Stimulated activated CD8-positive, alpha-beta memory T cell treated with anti-CD3 and anti-CD28 coated beads, Interleukin-15, amount 100 ng/mL, for 1 hour (primary cell): ENCODE data around the gene MYCL.
A peak's percentile ranks its signal among the peaks of the same experiment; 100 is the strongest.

Source experiments
- DNase-seq: peaks from one replicate; pipeline ENCODE4 v3.0.0-alpha.2; 2020; ENCODE audit warnings: low read depth

The MYCL gene, protein sequence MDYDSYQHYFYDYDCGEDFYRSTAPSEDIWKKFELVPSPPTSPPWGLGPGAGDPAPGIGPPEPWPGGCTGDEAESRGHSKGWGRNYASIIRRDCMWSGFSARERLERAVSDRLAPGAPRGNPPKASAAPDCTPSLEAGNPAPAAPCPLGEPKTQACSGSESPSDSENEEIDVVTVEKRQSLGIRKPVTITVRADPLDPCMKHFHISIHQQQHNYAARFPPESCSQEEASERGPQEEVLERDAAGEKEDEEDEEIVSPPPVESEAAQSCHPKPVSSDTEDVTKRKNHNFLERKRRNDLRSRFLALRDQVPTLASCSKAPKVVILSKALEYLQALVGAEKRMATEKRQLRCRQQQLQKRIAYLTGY

DNA sequence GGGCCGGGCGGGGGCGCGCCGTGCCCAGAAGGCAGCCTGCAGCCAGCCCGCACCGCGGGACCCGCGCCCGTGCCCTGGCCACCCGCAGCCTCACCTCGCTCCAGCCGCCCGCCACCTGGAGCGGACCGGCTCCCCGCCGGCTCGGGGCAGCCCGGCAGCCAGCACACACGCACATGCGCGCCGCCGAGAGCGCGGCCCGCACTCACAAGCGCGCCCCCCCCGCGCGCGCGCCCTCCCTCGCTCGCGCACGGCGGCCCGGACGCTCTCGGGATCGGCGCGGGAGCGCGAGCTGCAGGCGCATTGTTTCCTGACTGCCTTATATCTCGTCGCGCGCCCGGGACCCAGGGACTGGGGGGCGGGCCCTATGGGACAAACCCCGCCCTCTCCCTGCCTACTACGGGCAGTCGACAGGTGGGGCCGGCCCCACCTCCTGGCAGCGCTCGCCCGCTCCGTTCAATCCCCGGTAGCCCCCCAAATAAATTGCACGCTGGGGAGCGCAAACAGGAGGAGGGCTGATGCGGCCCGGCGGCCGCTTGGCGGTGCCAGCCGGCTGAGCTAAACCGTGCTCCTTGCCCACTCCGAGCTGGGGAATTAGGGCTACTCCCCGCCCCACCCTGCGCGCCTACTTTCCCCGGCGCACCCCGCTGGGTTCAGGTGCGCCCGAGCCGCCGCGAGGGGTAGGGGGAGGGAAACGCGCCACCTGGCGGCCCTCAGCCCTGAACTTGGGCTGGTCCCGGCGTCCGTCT, at the start of gene MYCL:
TSS of gene MYCL (minus strand) at position 204 of the 746 bp plus-strand sequence. CDS start 483 bp downstream, outside the sequence.
- peak; percentile 32 for DNase-seq

DNA sequence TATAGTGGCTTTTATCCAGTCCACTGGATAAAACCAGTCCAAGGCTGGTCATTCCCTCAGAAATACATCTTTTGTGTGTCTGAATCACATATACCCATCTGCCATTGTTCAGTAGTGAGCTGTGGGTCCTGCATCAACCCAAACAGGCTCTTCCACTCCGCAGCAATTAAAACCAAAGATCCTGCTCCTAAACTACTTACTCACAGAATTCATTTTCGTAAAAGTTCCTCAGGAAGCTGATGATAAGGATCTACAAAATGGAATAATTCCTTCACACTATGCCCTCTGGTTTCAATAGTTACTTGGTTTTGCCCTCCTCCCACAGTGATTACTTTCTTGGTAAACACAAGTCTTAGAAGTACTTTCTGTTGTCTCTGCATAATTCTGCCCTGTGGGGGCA, 48.2 kb upstream of the MYCL start:
- DNase-seq: no peak

DNA sequence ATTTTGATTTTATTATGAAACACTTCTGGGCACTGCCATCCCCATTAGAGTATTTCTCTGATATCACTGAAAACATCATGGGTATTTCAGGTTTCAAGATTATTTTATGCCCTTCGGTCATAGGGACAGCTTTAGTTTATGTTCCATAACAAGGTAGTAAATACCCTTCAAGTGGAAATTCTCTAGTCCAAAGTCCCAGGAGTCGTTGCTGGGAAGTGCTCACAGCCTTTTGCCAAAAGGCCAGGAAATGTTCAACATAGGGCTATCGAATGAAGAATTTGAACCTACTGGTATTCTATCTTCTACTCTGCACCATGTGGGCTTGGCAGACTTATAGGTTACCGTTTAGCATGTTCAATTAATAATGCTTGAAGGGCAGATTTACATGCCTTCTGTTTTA, 45.5 kb upstream of the MYCL start:
- DNase-seq: no peak

DNA sequence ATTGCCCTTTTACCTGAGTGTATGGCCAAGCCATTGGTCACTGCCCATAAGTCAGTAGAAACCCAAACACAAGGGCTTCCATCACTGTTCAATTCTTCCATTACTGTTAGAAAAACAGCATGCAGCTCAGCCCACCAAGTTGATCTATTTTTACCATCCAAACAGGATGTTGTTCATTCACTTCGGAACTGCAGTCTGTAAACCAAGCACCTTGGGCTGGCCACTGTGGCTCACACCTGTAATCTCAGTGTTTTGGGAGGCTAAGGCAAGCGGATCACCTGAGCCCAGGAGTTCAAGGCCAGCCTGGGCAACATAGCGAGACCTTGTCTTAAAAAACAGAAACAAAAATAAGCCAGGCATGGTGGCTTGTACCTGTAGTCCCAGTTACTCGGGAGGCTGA, 44.5 kb upstream of the MYCL start:
- DNase-seq: no peak

DNA sequence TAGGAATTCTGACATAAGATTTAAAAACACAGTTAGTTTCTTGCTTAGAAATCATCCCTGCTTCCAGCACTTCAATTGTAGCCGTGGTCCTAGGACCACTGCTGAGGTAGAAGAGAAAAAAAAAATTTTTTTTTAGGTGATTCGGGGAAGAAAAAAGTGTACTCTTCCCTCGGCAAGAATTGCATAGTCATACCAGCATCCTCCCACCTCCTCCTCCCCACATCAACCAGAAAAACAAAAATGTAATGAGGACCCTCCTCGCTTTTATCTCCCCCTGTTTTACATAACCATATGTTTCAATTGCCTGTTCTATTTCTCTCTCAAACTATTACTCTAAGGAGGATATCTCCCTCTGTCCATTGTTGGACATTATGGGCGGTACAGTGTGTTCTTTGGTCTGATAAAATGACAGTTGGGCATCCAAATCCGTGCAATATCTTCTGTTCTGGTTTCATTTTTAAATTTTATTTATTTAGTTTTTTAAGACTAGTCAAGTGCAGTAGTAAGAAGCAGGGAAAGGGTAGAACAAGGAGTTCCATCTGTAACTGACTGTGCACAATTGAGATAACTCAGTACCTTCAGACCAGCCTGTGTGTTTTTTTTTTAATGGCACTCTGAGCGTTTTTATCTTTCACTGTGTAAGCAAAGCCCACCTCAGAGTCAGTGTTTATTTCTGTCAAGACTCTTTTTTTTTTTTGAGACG, 42.8 kb upstream of the MYCL start:
- DNase-seq: no peak

DNA sequence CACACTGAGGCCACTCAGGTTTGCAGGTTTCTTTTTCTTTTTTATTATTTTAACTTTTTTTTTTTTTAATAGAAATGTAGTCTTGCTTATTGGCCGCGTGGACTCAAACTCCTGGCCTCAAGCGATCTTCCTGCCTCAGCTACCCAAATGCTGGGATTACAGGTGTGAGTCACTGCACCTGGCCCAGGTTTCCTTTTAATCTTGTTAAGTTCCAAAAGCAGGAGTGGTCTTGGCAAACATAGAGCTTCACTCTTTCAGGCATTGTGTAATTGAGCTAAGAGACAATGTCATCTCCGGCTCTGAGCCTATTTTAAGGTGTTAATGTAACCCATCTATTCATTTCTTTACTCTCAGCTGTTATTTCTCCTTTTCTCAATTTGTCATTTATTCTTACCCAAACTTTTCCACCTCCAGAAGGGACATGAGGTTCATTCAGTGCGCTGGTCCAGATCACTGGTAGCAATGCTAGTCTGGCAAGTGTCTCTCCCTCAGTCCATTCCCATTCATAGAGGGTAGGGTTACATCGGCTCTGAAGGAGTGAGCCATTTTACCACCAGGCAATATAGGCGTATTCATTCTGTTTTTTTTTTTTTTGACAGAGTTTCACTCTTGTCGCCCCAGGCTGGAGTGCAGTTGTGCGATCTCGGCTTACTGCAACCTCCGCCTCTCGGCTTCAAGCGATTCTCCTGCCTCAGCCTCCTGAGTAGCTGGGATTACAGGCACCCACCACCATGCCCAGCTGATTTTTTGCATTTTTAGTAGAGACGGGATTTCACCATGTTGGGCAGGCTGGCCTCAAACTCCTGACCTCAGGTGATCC, 42.0 kb upstream of the MYCL start:
- DNase-seq: no peak

DNA sequence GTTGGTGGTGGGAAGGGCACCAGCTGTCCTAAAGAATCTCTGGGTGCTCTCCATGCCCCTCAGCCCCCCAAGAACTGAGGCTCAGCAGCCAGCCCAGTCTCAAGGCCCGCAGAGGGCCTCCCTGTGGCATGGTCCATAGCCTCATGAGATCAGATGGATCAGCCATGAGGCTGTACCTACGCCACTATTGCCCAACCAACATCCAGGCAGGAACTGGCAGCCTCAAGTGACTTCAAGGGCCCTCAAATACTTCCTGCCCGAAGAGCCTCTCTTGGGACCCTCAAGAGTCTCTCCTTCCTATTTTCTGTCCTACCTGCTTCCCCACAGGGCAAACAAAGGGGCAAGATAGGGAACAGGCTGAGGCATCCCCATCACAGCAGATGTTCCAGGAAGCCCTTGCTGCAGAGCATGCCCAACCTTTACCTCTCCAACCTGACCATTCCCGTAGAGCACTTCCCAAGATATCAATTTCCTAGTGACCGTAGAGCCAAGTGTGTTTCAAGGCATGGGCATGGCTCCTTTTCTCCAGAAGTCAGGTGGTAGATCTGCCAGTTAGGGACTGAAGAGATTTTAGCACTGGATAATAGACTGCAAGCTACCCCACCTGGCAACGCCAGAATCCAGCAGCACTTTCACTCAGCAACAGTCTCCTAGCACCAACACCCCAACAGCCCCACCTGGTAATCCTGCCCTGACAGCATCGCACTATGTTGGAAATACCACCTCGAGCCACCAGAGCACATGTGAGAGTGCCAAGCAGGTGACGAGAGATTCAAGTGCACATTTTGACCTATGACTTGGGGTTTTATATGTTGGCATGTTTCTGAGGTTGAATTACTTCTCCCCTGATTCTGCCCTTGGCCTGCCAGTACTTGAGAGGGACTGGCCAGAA, 39.5 kb upstream of the MYCL start:
- DNase-seq: no peak

DNA sequence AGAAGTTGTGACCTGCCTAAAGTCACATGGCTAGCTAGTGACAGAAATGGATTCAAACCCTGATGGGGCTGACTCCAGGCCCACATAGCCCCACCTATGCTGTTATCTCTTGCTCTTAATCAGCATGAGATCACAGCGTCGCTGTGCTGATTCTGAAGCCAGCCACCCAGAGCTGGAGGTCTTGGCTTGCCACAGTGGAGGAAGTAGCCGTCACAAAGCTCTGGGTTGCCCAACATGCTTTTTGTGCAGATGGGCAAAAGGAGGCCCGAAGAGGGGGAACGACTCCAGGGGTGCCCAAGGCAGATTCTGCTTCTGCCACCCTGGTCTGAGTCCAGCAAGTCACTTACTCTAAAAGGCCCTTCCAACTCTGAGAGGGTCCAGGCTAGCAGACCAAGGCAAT, 38.5 kb upstream of the MYCL start:
- DNase-seq: no peak

DNA sequence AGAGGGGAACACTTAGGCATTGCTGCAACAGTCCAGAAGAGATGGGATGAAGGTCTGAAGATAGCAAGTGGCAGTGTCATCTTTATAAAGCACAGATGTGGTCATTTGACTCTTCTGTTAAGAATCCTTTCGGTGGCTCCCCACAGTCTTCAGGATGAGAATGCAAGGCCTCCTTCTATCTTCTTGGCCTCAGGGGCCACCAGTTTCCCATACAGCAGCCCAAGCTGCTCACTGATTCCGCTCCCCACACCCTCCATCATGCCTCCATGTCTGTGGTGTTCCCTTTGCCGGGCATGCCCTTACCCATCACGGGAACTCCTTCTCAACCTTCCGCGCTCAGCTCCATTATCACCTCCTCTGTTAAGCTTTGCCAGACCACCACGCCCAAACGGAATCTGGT, 37.1 kb upstream of the MYCL start:
- no peak for DNase-seq

DNA sequence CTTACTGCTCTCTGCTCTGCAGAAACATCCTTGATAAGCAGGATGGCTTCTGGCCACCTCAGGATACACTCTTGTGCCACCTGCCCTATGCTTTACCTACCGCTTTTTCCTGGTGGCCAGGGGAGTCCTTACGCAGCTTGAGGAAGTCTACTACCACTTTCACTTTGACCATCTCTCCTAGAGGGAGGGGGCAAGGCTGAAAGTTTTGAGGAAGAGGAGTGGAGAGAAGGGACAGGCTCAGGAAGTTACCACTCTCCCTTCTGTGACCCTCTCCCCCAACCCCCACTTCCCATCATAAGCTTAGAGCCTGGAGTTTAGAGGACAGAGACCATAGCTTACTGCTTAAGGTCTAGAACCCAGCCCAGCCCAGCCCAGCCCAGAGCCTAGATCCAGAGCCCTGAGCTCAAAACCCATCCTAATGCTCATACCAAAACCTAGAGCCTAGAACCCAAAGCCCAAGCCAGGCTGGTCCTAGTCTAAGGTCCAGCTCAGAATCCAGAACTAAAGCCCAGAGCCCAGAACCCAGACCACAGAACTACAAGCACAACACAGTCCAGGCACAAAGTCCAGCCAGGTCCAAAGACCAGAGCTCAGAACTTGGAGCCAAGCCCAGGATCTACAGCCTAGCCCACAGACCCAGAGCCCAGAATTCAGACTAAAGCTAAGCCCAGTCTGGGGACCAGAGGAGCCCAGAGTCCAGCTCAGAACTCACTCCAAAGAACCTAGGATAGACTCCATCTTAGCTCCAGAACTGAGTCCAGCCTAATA, 35.2 kb upstream of the MYCL start:
- no peak for DNase-seq

DNA sequence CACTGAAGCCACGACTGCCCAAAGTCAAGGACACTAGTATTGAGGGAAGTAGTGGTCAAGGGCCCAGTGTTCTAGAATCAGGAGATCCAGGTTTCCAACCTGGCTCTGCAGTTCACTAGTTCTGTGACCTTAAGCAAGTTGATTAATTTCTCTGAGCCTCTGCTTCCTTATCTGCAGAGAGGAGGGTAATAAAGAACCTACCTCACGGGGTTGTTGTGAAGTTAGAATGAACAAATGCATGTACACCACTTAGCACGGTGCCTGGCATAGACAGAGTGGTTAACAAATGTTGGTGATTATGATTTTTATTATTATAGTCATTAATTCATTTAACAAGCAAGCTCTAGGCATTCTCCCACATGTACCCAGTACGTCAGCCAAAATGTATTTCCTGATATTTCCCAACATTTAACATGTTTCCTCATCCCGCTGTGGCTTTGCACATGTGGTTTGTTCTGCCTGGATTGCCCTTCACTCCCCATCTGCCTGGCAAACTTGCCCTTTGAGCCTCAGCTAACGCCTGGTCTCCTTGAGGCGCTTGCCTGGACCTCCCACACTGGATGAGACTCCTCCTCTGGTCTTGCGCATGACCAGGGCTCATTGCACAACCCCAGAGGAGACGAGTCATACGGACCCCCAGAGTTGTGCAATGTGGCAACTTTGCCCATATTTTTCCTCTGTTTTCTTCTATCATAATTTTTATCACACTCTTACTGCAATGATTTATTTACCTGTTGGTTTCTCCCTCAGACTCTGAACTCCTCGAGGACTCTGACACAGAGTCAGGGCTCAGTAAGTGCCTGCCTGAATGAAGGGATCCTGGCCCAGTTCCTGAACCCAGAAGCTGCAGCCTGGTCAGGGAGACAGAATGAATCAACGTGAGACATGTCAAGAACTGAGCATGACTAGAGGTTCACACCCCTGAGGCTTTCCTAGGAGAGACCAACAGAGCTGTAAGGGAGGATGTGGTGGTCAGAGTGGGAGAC, 32.5 kb upstream of the MYCL start:
- no peak for DNase-seq

DNA sequence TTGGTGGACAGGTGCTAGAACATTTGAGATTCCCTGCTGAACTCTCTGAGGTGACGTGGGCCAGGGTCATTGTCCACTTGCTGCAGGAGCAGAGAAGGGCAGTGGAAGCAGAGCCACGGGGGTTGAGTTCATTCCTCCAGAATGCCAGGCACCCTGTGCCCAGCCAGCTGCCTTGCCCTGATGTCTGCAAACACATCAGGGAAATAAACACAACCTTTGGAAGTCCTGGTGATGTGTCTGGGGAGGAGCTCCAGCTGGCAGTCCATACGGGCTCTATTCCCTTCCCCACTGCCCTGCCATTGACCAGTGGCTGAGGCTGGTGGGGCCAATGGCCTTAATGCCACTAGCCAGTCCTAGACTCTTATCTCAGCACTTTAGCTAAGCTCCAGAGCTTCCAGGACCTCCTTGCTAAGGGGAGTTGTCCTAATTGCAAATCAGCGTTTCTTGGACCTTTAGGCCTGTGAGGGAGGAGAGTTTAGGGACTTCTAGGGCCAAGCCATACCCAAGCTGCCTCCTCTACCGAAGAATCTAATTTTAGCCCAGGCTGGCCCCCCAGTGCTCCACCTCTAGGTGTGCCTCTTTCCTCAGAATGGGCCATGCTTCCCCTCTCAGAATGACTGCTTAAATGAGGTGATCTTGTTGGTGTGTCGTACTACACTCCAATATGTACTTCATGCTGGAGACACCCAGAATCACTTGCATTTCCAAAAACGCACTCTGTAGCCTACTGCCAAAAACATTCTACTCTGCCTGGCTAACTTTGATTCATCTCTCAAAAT, 27.3 kb upstream of the MYCL start:
- no peak for DNase-seq

DNA sequence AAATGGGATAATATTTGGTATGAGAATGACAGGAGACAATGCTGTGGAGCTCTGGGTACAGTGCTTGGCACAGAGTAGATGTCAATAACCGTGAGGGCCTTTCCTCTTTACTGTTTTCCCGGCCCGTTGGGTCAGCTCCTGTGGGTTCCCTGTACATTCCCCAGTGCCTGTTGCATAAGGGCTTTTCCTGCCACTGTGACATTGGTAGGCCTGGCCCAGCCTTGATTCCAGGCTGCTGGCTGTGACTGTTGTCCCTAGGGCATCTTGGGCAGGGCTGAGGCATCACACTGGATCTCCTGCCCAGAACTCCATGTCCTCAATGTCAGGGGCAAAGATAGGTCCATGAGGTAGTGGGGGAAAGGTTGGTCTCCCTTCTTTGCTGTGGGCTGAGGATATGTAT, 25.8 kb upstream of the MYCL start:
- DNase-seq: no peak

DNA sequence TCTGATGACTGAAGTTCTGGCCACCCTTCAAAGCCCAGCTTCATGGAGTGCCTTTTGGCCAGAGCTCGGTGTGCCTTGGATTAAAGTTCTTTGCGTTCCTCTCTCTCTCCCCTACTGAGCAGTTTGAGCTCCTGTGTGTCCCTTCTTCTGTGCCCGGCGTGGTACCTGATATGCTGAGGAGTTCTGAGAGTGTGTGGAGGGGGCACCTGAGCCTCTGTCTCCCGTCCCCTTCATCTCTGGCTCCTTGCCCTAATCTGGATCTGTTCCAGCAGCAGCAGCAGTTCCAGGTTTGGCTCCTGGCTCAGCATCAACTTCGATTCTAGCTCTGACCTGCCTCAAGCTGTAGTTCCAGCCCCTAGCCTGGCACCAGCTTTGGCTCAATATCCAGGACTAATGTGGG, 25.1 kb upstream of the MYCL start:
- DNase-seq: no peak

DNA sequence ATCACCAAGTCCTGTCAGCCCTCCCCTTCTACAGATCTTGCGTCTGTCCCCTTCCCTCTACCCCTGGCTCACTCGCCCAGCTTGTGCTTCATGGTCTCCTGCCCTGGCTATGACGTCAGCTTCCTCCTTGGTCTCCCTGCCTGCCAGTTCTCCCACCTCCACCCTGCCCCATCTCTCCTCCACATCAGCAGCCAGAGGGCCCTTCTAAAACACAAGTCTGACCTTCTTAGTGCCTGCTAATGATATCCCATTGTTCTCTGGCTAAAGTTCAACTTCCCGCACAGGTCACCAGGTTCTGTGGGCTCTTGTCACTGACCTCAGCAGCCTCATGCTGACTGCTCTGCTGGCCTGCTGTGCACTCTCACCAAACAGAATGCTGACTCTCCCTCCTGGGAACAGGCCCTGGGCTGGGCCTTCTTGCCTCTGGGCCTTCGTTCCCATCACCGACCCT, 24.7 kb upstream of the MYCL start:
- no peak for DNase-seq

DNA sequence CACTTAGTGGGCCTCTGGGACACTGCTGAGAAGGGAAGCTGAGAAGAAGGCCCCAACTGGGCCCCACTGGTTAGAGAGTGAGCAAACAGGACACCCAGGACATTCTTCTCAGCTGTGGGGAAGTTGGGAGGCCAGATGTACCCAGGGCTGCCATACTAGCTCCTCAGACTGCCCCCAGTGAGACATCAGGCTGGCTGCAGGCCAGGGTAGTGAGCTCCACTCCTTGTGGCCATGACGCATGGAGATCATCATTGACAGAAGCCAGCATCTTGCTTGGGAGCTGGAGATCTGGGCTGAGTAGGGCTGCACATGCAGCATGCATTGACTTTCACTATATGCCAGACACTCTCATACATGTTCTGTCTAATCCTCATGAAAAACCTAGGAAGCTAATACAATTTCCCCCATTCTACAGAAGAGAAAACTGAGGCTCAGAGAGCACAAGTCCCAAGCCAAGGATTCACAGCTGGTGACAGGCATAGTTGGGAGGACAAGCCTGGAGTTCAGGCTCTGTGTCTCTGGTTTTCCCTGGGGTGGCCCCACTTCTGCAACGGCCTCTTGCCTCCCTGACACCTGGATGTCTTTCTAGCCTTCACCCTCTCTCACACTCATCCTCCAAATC, 24.1 kb upstream of the MYCL start:
- DNase-seq: no peak

DNA sequence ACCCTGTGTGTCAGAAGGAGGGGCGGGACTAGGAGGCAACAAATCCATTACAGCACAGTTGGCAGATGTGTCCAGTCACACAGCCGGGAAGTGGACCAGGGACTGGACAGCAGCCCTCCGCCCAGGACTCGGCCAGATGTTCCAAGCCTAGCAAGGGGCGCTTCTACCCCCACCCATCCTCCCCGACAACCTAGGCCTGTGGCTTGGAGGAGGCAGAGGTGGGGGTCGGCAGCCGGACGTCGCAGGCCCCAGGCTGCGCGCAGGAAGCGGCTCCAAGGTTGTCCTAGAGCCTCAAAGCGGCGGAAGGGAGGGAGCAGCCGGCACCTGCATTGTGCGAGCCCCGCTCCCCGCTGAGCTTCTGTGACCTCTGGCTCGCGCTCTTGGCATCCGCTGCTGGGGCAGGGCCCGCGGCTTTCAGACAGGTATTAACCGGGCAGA, 20.6 kb upstream of the MYCL start:
- no peak for DNase-seq

DNA sequence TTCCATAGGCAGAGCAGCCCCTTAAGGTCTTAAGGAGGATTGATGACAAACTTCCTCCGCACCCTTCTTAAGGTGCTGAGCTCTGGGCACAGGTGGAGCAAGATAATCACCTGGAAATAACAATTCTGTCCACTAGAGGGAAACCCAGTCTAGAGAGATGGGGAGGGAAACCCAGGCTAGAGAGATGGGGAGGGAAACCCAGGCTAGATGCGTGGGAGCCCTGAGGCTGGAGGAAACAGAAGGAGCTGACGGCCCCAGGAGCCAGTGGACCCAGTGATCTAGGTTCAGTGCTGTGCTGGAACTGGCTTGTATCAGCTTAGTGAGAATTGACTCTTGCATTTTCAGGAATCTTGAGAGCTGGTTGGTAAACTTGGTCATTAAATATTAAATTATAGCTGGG, 17.8 kb upstream of the MYCL start:
- DNase-seq: no peak
